Epithelial cell of prostate (primary cell): Measurements from ENCODE around the gene FAM43B.

ENCODE experiments used
- DNase-seq: peaks from one replicate; pipeline ENCODE4 v3.0.0-alpha.2; 2011; ENCODE audit warnings: low read depth, low spot score
- H3K27ac ChIP-seq: fragments of 450-650 bp; 2 replicates; pipeline ENCODE4 v1.5.1; 2017; ENCODE audit warnings: mild to moderate bottlenecking

Gene FAM43B

DNA sequence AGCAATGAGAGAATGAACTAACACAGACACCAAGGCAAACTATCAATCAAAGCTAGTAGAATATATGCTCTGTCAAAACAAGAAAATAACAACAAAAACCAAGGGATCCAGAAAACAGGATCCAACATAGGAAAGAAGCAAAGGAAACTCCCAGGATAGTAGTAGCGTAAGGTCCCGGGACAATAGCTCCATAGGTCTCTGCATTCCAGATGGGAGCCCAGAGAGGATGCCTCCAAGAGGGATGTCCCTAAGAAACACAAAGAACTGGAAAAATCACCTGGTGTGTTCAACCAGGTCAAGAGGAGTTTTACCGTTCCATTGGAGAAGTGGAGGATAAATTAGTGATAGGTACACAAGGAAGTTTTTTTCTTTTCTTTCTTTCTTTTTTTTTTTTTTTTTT is 5.7 kb upstream of the FAM43B start:
- H3K27ac ChIP-seq, result no peak overlapping the region
- no peak for DNase-seq

DNA sequence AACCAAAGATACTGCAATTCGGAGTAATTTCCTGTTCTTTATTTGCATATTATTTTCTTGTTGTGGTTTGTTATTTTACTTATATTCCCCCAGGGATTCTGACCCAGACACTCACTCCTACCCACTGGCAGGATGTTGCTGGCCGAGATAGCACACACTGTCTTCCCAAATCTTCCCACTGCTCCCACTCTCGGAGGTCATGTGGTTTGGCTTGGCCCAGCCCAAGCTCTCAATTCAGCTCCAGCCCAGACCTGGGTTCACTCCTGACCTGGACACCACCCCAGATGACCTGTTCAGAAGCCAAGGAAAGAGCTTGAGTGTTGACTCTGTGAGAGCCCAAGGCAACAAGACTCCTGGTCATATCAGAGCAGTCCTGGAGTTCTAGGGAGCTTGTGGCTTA is 1.2 kb upstream of the FAM43B start:
- H3K27ac ChIP-seq, result no peak overlapping the region
- no peak for DNase-seq

DNA sequence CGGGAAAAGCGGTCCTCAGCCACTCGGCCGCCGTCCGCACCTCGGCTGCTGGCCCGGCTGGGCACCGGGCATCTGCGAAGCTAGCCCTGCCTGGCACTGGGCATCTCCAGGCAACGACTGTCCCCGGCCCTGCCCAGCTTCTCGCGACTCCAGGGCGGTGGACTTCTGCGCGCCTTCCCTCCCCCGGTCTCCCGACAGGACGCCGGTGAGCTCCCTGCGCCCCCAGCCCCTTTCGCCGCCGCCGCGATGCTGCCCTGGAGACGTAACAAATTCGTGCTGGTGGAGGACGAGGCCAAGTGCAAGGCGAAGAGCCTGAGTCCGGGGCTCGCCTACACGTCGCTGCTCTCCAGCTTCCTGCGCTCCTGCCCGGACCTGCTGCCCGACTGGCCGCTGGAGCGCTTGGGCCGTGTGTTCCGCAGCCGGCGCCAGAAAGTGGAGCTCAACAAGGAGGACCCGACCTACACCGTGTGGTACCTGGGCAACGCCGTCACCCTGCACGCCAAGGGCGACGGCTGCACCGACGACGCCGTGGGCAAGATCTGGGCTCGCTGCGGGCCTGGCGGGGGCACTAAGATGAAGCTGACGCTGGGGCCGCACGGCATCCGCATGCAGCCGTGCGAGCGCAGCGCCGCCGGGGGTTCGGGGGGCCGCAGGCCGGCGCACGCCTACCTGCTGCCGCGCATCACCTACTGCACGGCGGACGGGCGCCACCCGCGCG is 514 bp downstream of the FAM43B start:
- H3K27ac ChIP-seq, result no peak overlapping the region
- no peak for DNase-seq

DNA sequence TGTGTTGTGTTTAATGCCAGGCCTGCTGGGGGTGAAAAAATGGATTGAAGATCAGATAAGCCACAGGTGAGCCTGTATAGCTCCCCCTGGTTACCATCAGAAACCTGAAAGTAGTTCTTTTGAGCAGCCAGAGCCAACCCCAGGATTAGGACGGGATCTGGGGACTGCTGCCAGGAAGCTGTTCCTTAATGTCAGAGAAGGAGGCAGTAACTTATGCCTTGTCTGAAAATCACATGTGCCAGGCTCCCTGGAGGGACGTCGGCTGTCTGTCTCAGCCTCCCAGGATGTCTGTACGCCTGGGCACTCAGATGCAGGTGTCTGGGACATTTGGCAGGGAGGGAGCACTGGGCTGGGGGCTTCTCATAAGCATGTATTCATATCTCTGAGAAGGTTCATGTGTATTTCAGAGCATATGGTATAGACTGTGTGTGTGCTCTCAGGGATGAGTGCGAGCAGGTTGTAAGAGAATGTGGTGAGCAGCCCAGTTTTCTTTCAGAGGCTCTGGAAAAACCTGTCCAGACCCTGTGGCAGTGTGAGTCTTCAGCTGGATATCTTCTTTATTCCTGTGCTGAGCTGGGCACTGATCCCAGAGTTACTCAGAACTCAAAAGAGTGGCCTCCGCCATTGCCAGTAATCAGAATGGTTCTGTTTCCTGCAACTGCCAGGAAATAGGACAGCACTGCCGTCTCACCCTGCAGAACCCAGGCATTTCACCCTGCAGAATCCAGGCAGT is 2.8 kb downstream of the FAM43B start:
- no peak for DNase-seq
- no peak overlapping the region for H3K27ac ChIP-seq

DNA sequence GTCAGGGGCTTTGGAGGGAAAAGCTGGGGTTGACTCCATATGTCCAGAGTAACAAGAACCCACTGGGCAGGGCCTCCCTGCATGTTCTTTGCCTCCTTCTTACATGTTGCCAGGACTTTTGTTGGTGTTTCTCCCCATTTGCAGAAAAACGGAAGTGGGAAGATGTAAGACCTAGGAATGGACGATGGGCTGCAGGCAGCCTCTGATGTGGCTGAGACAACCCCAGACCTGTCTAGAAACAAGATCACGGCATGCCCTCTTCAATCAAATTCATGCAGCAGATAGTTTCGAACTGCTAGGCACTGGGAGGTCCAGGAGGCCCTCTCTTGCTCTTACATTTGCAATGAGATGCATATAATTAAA is 3.4 kb downstream of the FAM43B start:
- no peak overlapping the region for H3K27ac ChIP-seq
- no peak for DNase-seq

DNA sequence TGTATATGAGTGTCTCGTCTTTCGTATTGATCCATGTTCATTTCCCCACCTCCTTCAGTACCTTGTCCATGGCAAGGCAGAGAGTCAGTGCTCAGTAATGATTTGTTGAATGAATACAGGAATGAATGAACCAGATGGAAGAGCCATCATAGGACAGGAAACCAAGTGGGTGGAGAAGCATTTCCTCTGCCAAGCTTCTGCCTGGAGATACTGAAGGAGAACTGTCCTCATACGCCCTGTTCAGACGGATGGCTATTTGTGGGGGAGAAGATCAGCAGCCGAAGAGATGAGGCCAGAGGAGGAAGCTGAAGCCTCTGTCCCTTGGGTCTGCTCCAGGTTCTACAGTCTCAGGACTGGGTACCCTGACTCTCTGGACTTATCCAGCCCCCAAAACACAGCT is 5.8 kb downstream of the FAM43B start:
- H3K27ac ChIP-seq, result no peak overlapping the region
- no peak for DNase-seq

DNA sequence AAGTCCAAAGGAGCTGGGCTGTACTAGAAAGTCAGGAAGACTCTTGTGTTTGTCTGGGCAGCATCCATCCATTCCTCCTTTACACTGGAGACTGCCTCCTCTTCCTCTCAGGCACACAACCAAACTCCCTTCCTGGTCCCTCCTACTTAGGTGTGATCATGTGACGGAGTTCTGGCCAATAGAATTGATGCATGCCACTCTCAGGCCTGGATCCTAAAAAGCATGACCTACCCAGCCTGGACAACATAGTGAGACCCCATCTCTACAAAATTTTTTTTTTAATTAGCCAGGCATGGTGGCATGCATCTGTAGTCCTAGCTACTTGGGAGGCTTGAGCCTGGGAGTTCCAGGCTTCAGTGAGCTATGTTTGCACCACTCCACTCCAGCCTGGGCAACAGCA is 8.6 kb downstream of the FAM43B start:
- no peak for DNase-seq

DNA sequence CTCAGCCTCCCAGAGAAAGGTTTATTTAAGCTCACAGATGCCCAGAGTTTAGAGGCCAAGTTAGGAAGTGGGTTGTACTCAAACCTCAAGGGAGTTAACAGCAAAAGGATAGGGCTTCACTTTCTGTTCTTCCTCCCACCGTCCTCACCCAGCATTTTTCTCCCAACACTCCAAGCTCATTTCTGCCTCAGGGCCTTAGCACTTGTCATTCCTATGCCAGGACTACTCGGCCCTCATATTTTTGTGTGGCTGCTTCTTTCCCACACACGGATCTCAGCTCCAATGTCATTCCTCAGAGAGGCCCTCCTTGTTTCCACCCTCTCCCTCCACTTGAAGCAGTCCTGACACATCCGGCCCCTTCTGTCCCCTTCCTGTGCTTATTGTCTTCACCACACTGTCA is 12.9 kb downstream of the FAM43B start:
- H3K27ac ChIP-seq, result no peak overlapping the region
- DNase-seq, result no peak

More for the DNA sequence above, 8.6 kb downstream of the FAM43B start:
- no peak overlapping the region for H3K27ac ChIP-seq

DNA sequence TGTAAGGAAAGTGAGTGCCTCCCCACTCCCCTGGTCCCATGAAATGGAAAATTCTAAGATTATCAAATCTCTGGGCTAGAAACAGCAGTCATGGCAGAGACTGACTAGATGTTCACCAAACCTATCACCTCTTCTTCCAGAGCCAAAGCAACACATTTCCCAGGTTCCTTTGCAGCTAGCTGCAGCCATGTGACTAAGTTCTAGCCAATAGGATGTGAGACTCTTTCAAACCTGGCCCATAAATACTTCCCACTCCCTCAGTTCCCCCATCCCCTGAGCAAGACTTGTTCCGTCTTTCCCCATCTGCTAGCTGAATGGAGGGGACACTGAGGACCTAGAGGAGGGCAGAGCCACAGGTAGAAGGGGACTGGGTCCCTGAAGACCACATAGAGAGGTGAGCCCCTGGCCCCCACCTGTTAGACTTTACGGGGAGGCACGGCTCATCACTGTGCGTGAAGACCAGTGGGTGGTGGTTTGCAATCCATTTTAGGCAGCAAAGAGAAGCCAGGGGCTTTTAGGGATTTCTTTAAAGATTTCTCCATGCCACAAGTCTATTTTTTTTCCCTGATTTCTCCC is 17.2 kb downstream of the FAM43B start:
- H3K27ac ChIP-seq, result no peak overlapping the region
- no peak for DNase-seq

DNA sequence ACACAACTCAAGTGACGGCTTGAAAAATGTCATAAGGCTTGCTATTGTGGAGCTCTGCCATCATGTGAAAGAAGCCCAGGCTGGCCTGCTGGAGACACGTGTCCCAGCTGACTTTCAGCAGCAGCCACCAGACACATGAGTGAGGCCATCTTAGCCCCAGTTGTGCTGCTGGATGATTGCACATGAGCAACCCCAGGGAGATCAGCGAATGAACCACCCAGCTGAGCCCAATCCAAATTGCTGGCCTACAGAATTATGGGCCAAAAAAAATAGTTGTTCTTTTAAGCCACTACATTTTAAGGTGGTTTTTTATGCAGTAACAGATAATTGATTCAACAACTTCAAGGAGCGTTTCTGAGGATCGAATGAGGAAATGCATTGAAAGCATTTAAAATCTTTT is 19.1 kb downstream of the FAM43B start:
- no peak for DNase-seq
- no peak overlapping the region for H3K27ac ChIP-seq

DNA sequence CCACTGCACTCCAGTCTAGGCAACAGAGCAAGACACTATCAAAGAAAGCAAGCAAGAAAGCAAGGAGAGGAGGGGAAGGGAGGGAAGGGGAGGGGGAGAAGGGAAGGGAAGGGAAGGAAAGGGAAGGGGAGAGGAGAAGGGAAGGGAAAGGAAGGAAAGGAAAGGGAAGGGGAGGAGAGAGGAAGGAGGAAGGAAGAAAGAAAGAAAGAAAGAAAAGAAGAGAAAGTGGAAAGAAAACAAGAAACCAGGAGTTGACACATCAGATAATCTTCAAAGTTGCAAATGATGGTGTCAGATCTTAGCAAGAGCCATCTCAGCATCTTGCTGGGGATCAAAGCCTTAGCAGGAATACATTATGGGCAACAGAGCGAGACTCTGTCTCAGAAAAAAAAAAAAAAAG is 21.6 kb downstream of the FAM43B start:
- no peak overlapping the region for H3K27ac ChIP-seq
- DNase-seq, result no peak

DNA sequence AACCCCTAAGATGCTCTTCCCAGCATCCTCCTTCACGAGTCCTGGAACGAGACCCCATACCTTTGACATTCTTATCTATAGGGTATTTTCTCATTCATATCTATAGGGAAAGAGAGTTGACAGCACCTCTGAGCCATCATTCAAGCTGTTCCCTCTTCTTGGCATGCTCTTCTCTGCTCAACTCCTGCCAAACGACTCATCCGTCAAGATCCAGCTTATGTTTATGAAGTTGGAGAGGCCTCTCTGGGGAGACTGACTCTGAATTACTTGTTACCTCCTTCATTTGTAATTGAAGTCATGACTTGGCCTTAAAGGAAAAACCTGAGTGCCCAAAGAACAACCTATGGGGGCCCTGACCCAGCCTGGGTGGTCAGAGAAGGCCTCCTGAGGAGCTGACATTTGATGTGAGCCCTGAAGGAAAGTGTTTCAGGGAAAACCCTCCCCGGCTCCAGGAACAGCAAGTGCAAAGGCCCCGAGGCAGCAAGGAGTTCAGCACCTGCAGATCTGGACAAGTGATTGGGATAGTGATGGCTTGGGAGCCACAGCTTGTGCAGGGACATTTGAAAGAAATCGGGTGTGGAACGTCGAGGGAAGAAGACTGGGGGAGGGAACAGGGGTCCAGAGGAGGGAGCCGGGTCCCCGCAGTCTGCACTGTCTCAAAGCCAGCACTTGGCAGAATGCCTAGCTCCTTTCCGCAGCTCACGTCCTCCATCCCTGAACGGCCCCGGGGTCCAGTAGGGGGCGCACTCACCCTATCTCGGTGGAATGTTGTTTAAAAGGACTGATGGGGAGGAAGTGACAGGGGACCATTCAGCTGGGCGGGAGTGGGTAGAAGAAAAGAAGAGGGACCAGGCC is 22.5 kb downstream of the FAM43B start:
- H3K27ac ChIP-seq, result no peak overlapping the region
- no peak for DNase-seq

DNA sequence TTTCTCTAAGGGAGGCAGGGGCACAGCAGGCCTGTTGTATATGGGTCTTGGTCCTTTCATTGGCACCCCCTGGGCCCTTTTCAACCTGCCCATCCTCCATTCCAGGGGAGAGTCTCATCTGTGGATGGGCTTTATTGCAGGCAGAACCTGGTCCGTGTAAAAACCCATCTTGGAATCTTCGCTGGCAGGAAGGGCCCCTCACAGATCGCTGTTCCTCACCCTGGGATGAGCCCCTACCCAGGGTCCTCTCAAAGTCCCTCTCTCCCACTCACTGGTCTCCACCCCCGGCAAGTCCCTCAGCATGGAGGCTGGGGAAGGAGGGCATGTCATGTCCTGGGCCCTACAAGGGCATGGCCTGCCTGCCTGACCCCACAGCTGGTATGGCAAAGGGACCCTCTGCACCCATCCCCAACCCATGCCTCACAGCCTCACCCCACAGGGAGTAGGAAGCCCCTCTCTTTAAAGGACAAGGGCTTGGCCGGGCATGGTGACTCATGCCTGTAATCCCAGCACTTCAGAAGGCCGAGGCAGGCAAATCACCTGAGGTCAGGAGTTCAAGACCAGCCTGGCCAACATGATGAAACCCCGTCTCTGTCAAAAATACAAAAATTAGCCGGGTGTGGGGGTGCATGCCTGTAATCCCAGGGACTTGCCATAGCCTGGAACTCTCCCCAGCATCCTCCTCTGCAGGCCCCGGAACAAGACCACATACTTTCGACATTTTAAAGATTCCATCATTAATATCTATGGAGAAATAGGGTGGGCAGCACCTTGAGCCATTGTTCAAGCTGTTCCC is 23.4 kb downstream of the FAM43B start:
- no peak for DNase-seq
- no peak overlapping the region for H3K27ac ChIP-seq

DNA sequence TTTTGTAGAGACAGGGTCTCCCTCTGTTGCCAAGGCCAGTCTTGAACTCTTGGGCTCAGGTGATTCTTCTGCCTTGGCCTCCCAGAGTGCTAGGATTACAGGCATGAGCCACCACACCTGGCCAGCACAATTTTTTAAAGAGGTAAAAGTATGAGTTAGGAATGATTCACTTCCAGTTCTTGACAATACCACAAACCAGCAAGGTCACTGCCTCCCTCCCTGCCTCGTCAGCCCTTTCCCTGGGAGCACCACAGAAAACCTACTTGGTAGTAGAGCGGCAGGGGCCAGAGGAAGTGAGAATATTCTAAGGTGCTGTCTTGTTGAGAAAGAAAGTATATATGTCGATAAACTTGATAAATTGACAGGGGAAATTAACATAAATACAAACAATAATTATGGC is 25.7 kb downstream of the FAM43B start:
- peak overlapping the region; percentile 56 for H3K27ac ChIP-seq
- no peak for DNase-seq

DNA sequence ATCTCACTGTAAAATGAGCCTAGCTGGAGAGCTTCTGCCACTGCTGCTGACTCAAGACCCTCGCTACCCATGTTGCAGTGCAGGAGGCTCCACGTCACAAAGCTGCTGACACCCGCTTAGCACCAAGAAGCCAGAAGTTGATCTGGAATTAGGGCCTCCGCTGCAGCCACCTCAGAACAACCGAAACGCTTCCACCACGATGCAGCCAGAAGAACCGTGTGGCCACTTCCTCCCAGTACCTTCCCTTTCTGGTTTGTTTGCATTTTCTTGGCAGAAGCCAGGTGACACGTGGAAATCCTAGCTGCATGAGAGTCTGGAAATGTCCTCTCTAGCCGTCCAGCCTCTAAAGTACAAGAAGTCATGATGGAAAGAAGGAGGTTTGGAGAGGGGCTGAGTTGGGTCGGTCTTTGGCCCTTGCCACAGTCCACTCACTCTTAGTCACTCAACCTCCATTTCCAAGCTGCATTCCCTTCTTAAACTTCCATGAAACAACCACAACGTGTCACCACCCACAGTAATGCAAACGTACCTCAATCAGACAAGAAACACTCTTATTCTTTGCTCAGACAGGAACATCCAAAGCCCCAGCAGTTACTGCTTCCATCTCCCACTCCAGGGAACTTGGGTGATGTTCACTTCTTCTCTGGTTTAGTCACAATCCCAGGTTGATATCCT is 26.5 kb downstream of the FAM43B start:
- no peak for DNase-seq
- H3K27ac ChIP-seq, result peak overlapping the region; percentile 56

DNA sequence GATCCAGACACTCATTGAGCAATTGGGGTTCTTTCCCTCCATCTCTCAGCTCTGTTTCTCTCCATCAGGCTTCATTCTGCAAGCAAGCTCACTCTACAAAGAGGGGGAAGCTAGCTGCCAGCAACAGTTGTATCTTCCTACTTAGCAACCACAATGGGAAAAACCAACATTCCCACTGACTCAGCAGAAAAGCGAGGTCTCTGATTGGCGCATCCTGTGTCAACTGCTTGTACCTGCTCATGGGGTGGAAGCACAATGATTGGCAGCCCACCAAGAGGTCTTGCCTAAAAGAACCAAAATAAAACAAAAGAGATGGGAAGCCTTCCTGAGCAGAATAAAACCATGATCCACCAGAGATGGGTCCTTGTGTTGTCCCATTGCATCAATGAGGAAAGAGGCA is 32.5 kb downstream of the FAM43B start:
- DNase-seq, result no peak
- no peak overlapping the region for H3K27ac ChIP-seq

DNA sequence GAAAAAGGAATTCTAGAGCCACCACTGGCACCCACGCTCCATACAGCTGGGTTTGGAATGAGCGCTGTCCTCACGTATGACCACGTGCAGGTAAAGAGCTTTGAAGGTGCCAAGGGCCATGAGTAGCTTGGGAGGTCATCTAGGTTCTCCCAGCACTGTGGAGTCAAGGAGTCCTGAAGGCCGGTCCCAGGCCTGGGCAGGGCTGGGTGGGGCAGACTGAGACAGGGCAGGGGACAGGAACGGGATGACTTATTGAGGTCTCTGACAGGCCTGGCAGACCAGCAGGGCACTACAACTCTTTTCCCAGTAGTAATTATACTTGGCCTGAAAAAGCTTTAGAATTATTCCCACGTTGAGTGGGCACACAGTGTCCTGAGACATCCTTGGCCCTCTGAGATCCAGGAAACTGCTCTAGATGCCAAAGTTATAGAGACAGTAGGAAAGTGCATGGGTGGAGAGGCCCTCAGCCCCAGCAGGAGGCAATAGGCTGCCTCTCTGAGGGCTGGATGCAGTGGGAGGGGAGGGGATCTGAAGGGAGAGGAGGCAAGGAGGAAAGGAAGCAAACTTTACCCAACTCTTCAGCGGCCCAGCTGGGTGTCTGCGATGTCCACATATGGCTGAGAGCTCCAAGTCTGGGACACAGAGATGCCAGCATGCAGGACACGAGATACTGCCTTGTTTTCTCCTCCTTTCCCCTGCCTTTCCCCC is 34.7 kb downstream of the FAM43B start:
- H3K27ac ChIP-seq, result peak overlapping the region; percentile 22
- no peak for DNase-seq

DNA sequence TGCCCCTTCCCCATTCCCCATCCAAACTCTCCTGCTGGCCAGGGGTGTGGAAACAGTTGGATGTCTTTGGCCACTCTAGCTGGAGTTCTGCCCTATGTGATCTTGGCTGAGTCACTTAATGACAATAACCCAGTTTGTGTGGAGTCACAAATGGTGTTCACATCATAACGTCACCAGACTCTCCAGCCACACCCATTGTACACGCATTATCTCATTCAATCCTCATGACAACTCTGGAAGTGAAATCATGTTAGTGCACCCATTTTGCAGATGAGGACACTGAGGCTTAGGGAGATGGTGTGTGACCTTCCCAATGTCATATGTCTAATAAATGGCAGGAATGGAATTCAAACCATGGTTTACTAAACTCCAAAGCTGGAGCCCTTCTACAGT is 35.3 kb downstream of the FAM43B start:
- H3K27ac ChIP-seq, result peak overlapping the region; percentile 22
- DNase-seq, result peak; percentile 24
